HG02943 (cell line): ENCODE data around the gene OR11H7.
"Not testable (repeated sequence)": the region's sequence is repeated elsewhere in the genome, so short reads cannot be mapped to it uniquely, and the experiment has no call there.

Experiments
- ATAC-seq: cut with Tn5 transposase; IDR thresholded peaks from one replicate; pipeline ENCODE4 v1.9.1; 2021; ENCODE audit warnings: mild to moderate bottlenecking, low read depth, moderate library complexity; ENCODE audit not compliant: unreplicated experiment

Gene OR11H7

GRCh38 chr14:20228681-20229080 lies at the start of gene OR11H7:
TSS of gene OR11H7 (plus strand) at chr14:20228981.
- ATAC-seq, result no peak

DNA sequence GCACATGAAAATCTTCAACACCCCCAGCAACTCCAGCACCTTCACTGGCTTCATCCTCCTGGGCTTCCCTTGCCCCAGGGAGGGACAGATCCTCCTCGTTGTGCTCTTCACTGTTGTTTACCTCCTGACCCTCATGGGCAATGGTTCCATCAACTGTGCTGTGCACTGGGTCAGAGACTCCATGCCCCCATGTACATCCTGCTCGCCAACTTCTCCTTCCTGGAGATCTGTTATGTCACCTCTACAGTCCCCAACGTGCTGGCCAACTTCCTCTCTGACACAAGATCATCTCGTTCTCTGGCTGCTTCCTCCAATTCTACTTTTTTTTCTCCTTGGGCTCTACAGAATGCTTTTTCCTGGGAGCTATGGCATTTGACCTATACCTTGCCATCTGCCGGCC lies 49.6 kb upstream of the OR11H7 start:
- no peak for ATAC-seq

DNA sequence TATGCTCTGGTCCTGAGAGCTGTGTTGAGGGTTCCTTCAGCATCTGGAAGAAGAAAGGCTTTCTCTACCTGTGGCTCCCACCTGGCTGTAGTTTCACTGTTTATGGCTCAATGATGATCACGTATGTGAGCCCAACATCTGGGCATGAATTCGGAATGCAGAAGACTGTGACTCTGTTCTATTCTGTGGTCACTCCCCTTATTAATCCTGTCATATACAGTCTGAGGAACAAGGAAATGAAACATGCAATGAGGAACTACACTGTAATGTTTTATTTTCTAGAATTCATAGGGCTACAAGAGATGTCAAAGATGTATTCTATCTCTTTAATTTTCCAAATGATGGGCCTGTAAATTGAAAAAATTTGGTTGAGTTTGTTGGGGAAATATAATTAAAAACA lies 48.9 kb upstream of the OR11H7 start:
- no peak for ATAC-seq

DNA sequence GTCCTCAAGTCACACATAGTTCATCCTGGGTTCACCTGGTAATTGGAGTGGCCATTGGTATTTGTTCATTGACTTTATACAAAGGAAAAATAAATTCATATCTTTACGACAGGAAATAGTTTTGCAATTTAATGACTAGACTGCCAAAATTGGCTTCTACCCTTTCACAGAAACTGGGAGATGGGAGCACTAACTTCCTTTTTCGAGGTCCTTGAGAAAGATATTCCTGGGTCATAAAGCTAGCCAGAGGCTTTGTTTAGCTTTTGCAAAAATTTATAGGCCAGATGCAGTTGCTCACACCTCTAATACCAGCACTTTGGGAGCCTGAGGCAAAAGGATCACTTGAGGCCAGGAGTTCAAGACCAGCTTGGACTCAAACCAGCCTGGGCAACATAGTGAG lies 48.3 kb upstream of the OR11H7 start:
- no peak for ATAC-seq

- ATAC-seq, result no peak
Observed at GRCh38 chr14:20184181-20184580, 44.6 kb upstream of the OR11H7 start.

DNA sequence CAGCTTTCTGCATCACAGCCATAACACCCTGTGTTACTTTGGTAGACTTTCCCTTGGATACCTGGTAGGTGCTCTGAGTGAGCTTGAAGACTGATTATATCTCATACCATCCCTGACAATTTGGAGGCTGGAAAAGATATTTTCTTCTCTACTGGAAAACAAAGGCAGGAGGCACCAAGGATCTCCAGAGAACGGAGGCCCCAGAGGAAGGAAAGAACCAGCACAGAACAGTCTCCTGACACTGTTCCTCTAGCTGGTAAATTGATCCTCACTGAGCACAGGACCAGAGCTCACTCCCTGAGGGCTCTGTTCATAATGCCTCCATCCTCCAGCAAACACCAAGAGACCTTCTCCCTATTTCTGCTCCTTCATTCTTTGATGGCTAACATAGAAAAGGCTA lies 38.2 kb upstream of the OR11H7 start, which contains the start of gene OR11G2:
TSS of gene OR11G2 (plus strand) at position 301 of the 400 bp plus-strand sequence. CDS start 6,542 bp downstream, outside the sequence.
- no peak for ATAC-seq

DNA sequence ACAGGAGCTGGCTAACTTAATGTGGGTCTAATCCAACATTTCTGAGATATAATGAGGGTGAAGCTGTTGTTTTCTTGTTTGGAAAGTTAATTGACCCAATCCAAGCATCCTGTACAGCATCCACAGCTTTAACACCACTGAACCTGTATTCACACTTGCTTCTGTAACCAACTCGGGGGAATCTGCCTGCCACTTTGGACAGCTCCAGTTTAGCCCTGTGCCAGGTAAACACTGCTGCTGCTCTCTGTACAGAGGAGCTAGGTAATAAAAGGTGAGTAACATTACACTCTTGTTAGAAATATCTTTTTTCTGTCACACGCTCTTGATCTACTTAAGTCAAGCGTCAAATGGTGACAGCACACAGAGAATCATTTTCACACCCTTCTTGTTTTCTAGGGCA lies 37.4 kb upstream of the OR11H7 start:
- ATAC-seq, result no peak

GRCh38 chr14:20194101-20194500 lies 34.7 kb upstream of the OR11H7 start:
- no peak for ATAC-seq

DNA sequence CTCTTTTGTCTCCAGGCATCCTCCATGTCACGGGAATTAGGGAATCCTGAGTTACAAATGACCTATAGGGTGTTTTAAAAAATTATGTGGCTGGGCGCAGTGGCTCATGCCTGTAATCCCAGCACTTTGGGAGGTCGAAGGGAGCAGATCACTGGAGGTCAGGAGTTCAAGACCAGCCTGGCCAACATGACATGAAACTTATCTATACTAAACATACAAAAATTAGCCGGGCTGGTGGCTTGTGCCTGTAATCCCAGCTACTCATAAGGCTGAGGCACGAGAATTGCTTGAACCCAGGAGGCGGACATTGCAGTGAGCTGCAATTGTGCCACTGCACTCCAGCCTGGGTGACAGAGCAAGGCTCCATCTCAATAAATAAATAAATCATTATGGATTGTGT lies 33.6 kb upstream of the OR11H7 start:
- ATAC-seq, result not testable (repeated sequence)

DNA sequence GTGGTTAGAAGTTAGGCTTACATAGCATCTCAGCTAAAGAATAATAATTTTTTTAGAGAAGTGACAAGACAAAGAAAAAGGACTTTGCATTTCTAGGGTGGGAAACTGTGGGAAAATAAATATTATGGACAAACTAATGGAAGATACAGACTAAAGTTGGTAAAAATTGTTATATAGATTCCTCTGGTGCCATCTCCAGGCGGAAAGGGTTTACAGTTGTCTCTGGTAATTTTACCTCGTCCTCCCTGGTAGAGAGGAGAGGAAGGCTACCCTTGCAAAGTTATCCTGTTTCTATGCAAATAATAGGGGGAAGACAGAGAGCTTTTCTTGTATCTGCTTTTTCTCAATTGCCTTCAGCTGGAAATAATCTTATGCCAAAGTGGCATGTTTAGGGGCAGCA lies 32.9 kb upstream of the OR11H7 start:
- no peak for ATAC-seq

DNA sequence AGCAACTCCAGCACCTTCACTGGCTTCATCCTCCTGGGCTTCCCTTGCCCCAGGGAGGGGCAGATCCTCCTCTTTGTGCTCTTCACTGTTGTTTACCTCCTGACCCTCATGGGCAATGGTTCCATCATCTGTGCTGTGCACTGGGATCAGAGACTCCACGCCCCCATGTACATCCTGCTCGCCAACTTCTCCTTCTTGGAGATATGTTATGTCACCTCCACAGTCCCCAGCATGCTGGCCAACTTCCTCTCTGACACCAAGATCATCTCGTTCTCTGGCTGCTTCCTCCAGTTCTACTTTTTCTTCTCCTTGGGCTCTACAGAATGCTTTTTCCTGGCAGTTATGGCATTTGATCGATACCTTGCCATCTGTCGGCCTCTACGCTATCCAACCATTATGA lies 31.3 kb upstream of the OR11H7 start:
- ATAC-seq, result no peak

DNA sequence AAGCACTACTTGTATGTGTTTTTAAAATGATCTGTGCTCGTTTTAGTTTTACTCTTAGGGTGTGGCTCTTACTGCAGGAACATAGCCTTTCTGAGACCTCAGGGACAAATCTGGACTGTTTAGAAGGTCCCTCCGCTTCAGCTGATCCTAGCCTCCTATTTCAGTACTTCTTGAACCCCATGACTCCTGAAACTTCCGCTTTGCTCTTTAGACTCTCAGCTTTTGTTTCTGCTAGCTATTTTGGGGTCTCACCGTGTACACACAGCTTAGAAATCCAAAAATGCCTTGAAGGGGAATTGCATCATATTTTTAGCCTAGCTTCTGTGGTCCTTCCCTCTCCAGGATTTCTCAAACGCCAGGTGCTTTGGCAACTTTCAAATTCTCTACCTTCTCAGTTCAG lies 29.8 kb upstream of the OR11H7 start:
- ATAC-seq, result no peak

- ATAC-seq, result no peak
Observed at GRCh38 chr14:20204721-20205120, 24.1 kb upstream of the OR11H7 start.

DNA sequence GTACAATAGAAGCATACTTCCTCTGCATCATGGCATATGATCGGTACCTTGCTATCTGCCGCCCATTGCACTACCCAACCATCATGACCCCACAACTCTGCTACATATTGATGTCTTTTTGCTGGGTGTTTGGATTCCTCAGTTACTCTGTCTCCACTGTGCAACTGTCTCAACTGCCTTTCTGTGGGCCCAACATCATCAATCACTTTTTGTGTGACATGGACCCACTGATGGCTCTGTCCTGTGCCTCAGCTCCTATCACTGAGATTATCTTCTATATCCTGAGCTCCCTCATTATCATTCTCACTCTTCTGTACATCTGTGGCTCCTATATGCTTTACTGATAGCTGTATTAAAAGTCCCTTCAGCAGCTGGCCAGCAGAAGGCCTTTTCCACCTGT lies 19.2 kb upstream of the OR11H7 start:
- ATAC-seq, result no peak

DNA sequence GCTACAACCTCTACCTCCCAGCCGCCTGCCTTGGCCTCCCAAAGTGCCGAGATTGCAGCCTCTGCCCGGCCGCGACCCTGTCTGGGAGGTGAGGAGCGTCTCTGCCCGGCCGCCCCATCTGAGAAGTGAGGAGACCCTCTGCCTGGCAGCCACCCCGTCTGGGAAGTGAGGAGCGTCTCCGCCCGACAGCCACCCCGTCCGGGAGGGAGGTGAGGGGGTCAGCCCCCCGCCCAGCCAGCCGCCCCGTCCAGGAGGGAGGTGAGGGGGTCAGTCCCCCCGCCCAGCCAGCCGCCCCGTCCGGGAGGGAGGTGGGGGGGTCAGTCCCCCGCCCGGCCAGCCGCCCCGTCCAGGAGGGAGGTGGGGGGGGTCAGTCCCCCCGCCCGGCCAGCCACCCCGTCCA lies 16.4 kb upstream of the OR11H7 start:
- ATAC-seq, result not testable (repeated sequence)

DNA sequence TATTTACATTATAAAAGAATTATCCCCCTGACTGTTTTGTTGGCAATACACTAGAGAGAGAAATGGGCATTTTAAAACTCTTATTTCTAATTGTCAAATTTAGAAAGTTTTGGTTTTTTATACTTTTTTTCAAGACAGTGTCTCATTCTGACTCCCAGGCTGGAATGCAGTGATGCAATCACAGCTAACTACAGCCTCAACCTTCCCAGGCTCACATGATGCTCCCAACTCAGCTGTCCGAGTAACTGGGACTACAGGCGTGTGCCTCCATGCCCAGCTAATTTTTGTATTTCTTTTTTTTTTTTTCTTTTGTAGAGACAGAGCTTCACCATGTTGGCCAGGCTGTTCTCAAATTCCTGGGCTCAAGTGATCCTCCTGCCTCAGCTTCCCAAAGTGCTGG lies 13.6 kb upstream of the OR11H7 start:
- no peak for ATAC-seq

DNA sequence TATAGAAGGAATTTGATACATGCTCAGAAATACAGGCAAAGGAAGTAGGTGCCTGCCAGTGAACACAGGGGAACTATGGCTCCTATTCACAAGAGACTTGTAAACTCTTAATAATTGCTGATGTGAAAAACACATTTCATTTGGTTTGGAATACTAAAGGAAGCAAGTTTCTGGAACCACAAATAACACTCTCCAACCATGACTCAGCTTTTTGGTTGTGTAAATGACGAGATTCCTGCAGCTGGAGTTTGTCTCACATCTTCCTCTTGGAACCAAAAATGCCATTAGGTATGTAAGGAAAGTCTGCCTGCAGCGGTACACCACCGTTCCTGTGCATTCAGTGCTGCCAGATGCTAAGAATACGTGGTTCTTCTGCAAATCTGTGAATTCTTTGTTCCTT lies 9.7 kb upstream of the OR11H7 start:
- ATAC-seq, result no peak

- no peak for ATAC-seq
Observed at GRCh38 chr14:20223410-20223809, 5.4 kb upstream of the OR11H7 start, which contains the start of gene OR11H6. TSS of gene OR11H6 (plus strand) at chr14:20223710. CDS start at chr14:20223710, 0 bp downstream.

DNA sequence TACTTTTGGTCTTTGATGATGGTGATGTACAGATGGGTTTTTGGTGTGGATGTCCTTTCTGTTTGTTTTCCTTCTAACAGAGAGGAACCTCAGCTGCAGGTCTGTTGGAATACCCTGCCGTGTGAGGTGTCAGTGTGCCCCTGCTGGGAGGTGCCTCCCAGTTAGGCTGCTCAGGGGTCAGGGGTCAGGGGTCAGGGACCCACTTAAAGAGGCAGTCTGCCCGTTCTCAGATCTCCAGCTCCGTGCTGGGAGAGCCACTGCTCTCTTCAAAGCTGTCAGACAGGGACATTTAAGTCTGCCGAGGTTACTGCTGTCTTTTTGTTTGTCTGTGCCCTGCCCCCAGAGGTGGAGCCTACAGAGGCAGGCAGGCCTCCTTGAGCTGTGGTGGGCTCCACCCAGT lies 6.6 kb downstream of the OR11H7 start:
- ATAC-seq, result not testable (repeated sequence)

GRCh38 chr14:20247646-20248246 lies 19.0 kb downstream of the OR11H7 start:
- ATAC-seq, result no peak

- ATAC-seq, result no peak
Observed at GRCh38 chr14:20262642-20263128, 33.9 kb downstream of the OR11H7 start.

DNA sequence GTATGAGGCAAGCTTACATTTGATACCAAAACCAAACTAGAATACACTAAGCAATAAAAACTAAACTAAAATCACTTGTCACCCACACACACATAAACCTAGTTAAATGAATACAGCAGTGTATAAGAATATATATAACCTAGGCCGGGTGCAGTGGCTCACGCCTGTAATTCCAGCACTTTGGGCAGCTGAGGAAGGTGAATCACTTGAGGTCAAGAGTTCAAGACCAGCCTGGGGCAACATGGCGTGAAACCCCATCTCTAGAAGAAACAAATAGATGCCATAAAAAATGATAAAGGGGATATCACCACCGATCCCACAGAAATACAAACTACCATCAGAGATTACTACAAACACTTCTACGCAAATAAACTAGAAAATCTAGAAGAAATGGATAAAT lies 35.6 kb downstream of the OR11H7 start:
- not testable (repeated sequence) for ATAC-seq

GRCh38 chr14:20274062-20274461 lies 45.3 kb downstream of the OR11H7 start:
- ATAC-seq, result no peak
